ENCODE measurements around the gene PTPRF.

DNA sequence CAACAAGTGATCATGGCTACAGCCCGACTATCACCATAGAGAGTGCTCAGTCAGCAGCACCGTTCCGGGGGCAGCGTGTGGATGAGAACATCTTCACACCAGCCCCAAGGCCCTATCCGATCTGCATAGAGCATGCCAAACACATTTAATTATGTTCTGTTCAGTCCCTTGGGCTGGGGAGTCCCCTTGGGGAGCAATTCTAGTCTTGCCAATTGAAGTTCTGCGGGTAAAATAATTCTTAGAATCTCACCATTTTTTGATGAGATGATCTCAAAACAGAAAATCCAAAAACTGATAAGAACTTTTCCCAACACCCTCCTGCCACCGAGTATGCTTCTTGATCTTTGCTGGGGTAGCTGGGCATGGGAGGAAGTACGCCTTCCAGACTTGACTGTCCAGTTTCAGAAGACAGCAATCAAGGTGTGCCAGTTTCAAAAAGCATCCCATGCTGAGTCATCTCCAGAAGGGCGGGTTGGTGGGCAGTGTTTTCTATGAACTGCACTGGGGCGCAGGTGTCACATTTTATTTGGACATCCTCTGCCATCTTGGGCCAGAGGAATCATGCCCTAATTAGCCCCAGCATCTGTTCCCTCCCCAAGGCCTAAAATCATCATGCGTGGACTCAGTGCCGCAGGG is 20.8 kb upstream of the PTPRF start:
- TF ChIP-seq, protein P1, sequence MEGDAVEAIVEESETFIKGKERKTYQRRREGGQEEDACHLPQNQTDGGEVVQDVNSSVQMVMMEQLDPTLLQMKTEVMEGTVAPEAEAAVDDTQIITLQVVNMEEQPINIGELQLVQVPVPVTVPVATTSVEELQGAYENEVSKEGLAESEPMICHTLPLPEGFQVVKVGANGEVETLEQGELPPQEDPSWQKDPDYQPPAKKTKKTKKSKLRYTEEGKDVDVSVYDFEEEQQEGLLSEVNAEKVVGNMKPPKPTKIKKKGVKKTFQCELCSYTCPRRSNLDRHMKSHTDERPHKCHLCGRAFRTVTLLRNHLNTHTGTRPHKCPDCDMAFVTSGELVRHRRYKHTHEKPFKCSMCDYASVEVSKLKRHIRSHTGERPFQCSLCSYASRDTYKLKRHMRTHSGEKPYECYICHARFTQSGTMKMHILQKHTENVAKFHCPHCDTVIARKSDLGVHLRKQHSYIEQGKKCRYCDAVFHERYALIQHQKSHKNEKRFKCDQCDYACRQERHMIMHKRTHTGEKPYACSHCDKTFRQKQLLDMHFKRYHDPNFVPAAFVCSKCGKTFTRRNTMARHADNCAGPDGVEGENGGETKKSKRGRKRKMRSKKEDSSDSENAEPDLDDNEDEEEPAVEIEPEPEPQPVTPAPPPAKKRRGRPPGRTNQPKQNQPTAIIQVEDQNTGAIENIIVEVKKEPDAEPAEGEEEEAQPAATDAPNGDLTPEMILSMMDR (IDR thresholded peaks at IDR 0.05) = no peak
- TF ChIP-seq POLR2A (IDR thresholded peaks at IDR 0.05) = no peak
